ENCODE data around the gene ETV3L. TPM values are rescaled to one million over a fixed set of nuclear protein-coding genes. Genes with fewer than 3 reads are reported as not detected.

ETV3L gene
- total and polyA plus RNA-seq, 2 donors (not counting 1 experiment from before 2014, with no cell fraction given): not detected

GRCh38 chr1:157142765-157143423 is 43.3 kb upstream of the ETV3L start:
- H3K4me3 ChIP-seq (replicated peaks in 1 of 4; ENCODE audit: control extremely low read depth in 1 of 4, insufficient read depth in 1 of 4, low read depth in 3 of 4, low read length in 4 of 4): no peak overlapping the region
- no peaks in the 10 kb centered on the region for H4K20me1 ChIP-seq (ENCODE audit: control insufficient read depth, extremely low read depth, insufficient read depth, low read length)
- no peak overlapping the region for H2AFZ ChIP-seq (ENCODE audit: low read length)
- no peak overlapping the region for H3K4me2 ChIP-seq (ENCODE audit: extremely low read depth, insufficient read depth, low read length)
- peaks cover 7% of the 10 kb centered on the region for H3K27me3 ChIP-seq (ENCODE audit: control insufficient read depth, insufficient read depth, low read length)
- DNase-seq (ENCODE audit: low read depth in 2 of 2): no peak
- no peaks in the 10 kb centered on the region for H3K9me3 ChIP-seq (ENCODE audit: control insufficient read depth, insufficient read depth, low read depth, low read length)
- no peak overlapping the region for H3K9ac ChIP-seq (ENCODE audit: insufficient read depth, low read length)
- H3K27ac ChIP-seq (ENCODE audit: insufficient read depth, low read length): no peak overlapping the region
- H3K4me1 ChIP-seq (ENCODE audit: control insufficient read depth, extremely low read depth, insufficient read depth, low read length): no peaks in the 10 kb centered on the region
- H3K79me2 ChIP-seq (ENCODE audit: control insufficient read depth, insufficient read depth, low read length): no peaks in the 10 kb centered on the region
- H3K36me3 ChIP-seq (ENCODE audit: control insufficient read depth, insufficient read depth, low read length): no peaks in the 10 kb centered on the region
- TF ChIP-seq EZH2 (IDR thresholded peaks at IDR 0.05; ENCODE audit: low read length, missing control alignments) (no peak), CTCF (conservative IDR thresholded peaks at IDR 0.05 in 1 of 2, IDR thresholded peaks at IDR 0.05 in 1 of 2; ENCODE audit: low read depth in 1 of 2, low read length in 2 of 2) (no peak)

GRCh38 chr1:157142201-157142600 is 42.6 kb upstream of the ETV3L start:
- Histone ChIP-seq H4K20me1 (ENCODE audit: control insufficient read depth, extremely low read depth, insufficient read depth, low read length) (no peaks in the 10 kb centered on the region), H2AFZ (ENCODE audit: low read length) (no peak overlapping the region), H3K9me3 (ENCODE audit: control insufficient read depth, insufficient read depth, low read depth, low read length) (no peaks in the 10 kb centered on the region), H3K9ac (ENCODE audit: insufficient read depth, low read length) (no peak overlapping the region), H3K36me3 (ENCODE audit: control insufficient read depth, insufficient read depth, low read length) (no peaks in the 10 kb centered on the region), H3K79me2 (ENCODE audit: control insufficient read depth, insufficient read depth, low read length) (peaks cover 7% of the 10 kb centered on the region), H3K27ac (ENCODE audit: insufficient read depth, low read length) (no peak overlapping the region), H3K27me3 (ENCODE audit: control insufficient read depth, insufficient read depth, low read length) (peaks cover 7% of the 10 kb centered on the region), H3K4me1 (ENCODE audit: control insufficient read depth, extremely low read depth, insufficient read depth, low read length) (no peaks in the 10 kb centered on the region), H3K4me2 (ENCODE audit: extremely low read depth, insufficient read depth, low read length) (no peak overlapping the region), H3K4me3 (replicated peaks in 1 of 4; ENCODE audit: control extremely low read depth in 1 of 4, insufficient read depth in 1 of 4, low read depth in 3 of 4, low read length in 4 of 4) (no peak overlapping the region)
- no peak for DNase-seq (ENCODE audit: low read depth in 2 of 2)
- TF ChIP-seq CTCF (conservative IDR thresholded peaks at IDR 0.05 in 1 of 2, IDR thresholded peaks at IDR 0.05 in 1 of 2; ENCODE audit: low read depth in 1 of 2, low read length in 2 of 2) (no peak), EZH2 (IDR thresholded peaks at IDR 0.05; ENCODE audit: low read length, missing control alignments) (no peak)

GRCh38 chr1:157141212-157141855 is 41.7 kb upstream of the ETV3L start:
- Histone ChIP-seq H3K4me2 (ENCODE audit: extremely low read depth, insufficient read depth, low read length) (no peak overlapping the region), H2AFZ (ENCODE audit: low read length) (no peak overlapping the region), H3K4me3 (replicated peaks in 1 of 4; ENCODE audit: control extremely low read depth in 1 of 4, insufficient read depth in 1 of 4, low read depth in 3 of 4, low read length in 4 of 4) (no peak overlapping the region), H3K27me3 (ENCODE audit: control insufficient read depth, insufficient read depth, low read length) (peaks cover 7% of the 10 kb centered on the region), H3K9me3 (ENCODE audit: control insufficient read depth, insufficient read depth, low read depth, low read length) (no peaks in the 10 kb centered on the region), H3K27ac (ENCODE audit: insufficient read depth, low read length) (no peak overlapping the region), H3K36me3 (ENCODE audit: control insufficient read depth, insufficient read depth, low read length) (no peaks in the 10 kb centered on the region), H3K79me2 (ENCODE audit: control insufficient read depth, insufficient read depth, low read length) (peaks cover 15% of the 10 kb centered on the region), H4K20me1 (ENCODE audit: control insufficient read depth, extremely low read depth, insufficient read depth, low read length) (no peaks in the 10 kb centered on the region), H3K9ac (ENCODE audit: insufficient read depth, low read length) (no peak overlapping the region), H3K4me1 (ENCODE audit: control insufficient read depth, extremely low read depth, insufficient read depth, low read length) (peaks cover 4% of the 10 kb centered on the region)
- TF ChIP-seq EZH2 (IDR thresholded peaks at IDR 0.05; ENCODE audit: low read length, missing control alignments): no peak
- TF ChIP-seq CTCF (conservative IDR thresholded peaks at IDR 0.05 in 1 of 2, IDR thresholded peaks at IDR 0.05 in 1 of 2; ENCODE audit: low read depth in 1 of 2, low read length in 2 of 2): no peak
- DNase-seq (ENCODE audit: low read depth in 2 of 2): no peak
